ENCODE measurements around the gene CERT1.

GRCh38 chr5:75435096-75435495, 76.3 kb downstream of the CERT1 start:
- TF ChIP-seq, protein P1, sequence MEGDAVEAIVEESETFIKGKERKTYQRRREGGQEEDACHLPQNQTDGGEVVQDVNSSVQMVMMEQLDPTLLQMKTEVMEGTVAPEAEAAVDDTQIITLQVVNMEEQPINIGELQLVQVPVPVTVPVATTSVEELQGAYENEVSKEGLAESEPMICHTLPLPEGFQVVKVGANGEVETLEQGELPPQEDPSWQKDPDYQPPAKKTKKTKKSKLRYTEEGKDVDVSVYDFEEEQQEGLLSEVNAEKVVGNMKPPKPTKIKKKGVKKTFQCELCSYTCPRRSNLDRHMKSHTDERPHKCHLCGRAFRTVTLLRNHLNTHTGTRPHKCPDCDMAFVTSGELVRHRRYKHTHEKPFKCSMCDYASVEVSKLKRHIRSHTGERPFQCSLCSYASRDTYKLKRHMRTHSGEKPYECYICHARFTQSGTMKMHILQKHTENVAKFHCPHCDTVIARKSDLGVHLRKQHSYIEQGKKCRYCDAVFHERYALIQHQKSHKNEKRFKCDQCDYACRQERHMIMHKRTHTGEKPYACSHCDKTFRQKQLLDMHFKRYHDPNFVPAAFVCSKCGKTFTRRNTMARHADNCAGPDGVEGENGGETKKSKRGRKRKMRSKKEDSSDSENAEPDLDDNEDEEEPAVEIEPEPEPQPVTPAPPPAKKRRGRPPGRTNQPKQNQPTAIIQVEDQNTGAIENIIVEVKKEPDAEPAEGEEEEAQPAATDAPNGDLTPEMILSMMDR (IDR thresholded peaks at IDR 0.05): no peak
- no peak for TF ChIP-seq POLR2A (IDR thresholded peaks at IDR 0.05)
- no peak for TF ChIP-seq POLR2AphosphoS5 (IDR thresholded peaks at IDR 0.05)
- TF ChIP-seq EP300 (IDR thresholded peaks at IDR 0.05): no peak
